Measurements from ENCODE around the gene ZNF296.
A peak's percentile ranks its signal among the peaks of the same experiment; 100 is the strongest.

The ZNF296 gene

GRCh38 chr19:45102481-45102880 is 26.2 kb upstream of the ZNF296 start:
- no peak for DNase-seq

- no peak for DNase-seq
Measured at GRCh38 chr19:45101806-45102205, 25.5 kb upstream of the ZNF296 start.

GRCh38 chr19:45100846-45101252 is 24.6 kb upstream of the ZNF296 start:
- no peak for DNase-seq

DNA sequence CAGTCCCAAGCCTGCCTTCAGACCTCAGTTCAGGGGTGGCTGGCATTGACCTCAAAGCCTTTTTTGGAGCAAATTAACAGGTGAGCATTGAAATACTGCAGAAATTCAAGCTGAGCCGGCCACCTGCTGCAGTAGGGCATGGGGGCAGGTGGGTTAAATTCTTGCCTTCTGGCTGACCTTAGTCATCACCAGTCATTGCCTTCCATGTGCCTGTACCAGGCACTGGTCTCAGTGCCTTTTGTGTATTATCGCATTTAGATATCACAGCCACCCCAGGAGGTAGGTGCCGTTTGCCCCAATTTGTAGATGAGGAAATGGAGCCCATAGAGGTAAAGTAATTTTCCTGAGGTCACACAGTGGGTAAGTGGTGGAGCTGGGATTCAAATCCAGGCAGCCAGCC is 23.9 kb upstream of the ZNF296 start:
- no peak for DNase-seq

DNA sequence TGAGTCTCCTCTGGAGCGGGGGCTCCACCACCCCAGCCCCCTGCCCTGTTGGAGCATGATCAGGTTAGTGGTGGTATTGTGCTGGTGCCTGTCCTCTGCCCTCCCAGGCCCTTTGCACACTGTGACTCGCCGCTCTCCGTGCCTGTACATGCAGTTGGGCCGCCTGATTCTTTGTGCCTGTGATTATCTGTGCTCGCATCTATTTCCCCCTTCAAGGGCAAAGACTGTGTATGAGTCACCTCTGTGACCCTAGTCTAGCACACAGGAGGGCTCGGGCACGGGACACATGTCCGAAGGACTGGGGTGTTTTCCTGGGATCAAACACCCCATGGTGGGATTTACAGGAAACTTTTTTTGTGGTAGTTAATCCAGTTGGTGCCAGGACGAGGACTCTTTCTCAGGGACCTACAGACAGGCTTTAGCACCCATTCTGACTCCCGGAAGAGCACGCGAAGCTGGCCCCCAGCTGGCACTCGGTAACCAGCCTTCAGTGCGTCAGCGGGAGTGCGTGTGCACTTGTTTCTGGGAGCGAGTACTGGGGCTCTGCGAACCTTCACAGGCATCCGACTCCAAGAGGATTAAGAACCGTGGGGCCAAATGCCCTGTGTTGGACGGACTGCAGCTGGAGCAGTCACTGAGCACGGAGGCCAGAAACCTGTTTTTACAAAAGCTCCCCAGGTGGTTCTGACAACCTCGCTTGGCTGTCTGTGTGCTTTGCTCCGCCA is 23.4 kb upstream of the ZNF296 start:
- no peak for DNase-seq

- no peak for DNase-seq
Measured at GRCh38 chr19:45098521-45099466, 22.5 kb upstream of the ZNF296 start.

GRCh38 chr19:45097776-45098520 is 21.7 kb upstream of the ZNF296 start:
- DNase-seq: no peak

DNA sequence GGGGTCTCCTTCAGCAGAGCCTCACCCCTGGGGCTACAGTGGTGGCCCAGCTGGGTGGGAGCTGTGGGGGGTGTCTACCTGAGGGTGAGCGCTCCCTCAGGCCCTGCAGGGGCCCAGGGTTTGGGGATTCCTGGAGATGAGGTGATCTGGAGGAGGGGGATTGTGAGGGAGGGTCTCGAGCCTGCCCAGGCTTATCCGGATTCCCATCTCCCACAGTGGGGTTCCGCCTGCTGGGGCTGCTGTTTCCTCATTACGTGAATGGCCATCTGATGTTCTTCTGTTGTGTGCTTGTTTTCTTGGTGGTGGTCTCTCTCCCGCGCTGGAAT is 21.1 kb upstream of the ZNF296 start:
- DNase-seq: no peak

- DNase-seq: no peak
Measured at GRCh38 chr19:45096700-45097099, 20.4 kb upstream of the ZNF296 start.

- DNase-seq: no peak
Measured at GRCh38 chr19:45095496-45096413, 19.5 kb upstream of the ZNF296 start.

DNA sequence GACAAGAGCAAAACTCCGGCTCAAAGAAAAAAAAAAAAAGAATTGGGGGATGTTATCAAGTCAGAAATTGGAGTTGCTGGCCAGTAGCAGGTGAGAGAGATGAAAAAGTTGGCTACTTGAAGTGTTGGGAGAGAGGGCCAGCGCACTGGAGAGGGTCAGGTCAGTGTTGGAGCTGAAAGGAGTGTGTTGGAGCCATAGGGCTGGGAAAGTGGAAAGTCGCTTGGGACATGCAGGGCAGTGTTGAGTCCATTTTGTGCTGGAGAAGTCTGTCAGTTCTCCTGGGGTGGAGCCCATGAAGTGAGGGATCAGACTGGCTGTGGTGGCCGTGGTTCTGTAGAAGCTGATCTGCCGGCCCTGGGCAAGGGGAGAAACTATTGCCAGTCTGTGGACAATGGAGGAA is 18.4 kb upstream of the ZNF296 start:
- DNase-seq: no peak

- DNase-seq: no peak
Measured at GRCh38 chr19:45094137-45094536, 17.9 kb upstream of the ZNF296 start.

- peak; percentile 94 for DNase-seq
Measured at GRCh38 chr19:45092747-45093678, 16.7 kb upstream of the ZNF296 start, which contains the start of gene PPP1R37. PPP1R37 (plus strand) TSS chr19:45093179; CDS start chr19:45093326, 147 bp downstream.

- peak; percentile 99 for DNase-seq
Measured at GRCh38 chr19:45091031-45091923, 15.0 kb upstream of the ZNF296 start.

DNA sequence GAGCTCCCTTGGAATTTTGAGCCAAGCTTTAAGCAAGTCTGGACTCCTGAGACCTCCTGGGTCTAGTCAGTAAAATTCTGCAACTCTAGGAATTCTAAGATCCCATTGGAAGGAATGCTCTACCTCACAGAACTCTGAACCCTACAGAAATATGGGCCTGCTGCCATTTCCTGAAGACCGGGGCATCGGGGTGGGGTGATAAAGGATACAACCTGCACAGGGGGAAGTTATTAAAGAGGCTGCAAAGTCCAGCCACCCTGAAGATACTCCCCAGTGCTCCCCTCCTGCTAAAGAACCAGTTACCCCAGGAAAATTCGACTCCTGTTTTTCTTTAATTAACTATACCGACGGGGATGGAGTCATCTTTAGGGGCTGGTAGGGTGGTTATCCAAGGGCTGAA is 14.3 kb upstream of the ZNF296 start:
- no peak for DNase-seq

GRCh38 chr19:45090034-45090433 is 13.8 kb upstream of the ZNF296 start:
- DNase-seq: no peak

GRCh38 chr19:45087531-45087930 is 11.3 kb upstream of the ZNF296 start:
- DNase-seq: peak; percentile 72

- no peak for DNase-seq
Measured at GRCh38 chr19:45086480-45086879, 10.2 kb upstream of the ZNF296 start.

DNA sequence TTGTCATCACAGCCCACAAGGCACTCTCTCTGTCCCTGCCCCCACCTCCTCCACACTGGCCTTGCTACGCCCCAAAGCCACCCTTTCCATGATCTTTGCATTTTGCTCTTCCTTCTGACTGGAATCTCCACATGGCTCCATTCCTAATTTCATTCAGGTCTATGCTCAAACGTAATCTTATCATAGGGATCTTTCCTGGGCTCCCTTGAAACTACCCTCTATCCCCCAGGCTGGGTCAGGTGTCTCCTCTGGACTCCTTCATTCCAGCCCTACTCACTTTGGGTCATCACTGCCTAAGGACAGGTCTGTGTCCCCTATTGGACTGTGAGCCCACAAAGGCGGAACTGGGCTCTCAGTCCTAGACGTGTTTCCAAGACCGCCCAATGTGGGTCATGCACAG is 5.9 kb upstream of the ZNF296 start:
- no peak for DNase-seq

GRCh38 chr19:45079911-45080370 is 3.7 kb upstream of the ZNF296 start:
- DNase-seq: no peak
